T-helper 2 cell treated with Interferon-gamma antibody and Interleukin-4, amounts not matched to agents 5 μg/mL and 100 μg/mL, for 36 hours (primary cell): ENCODE measurements around the gene ITPR2.
"Not testable (repeated sequence)": the region's sequence is repeated elsewhere in the genome, so short reads cannot be mapped to it uniquely, and the experiment has no call there.

ENCODE experiments used
- DNase-seq: peaks from one replicate; pipeline ENCODE4 v3.0.0; 2021; ENCODE audit warnings: low spot score
- H3K27ac Mint-ChIP-seq: one replicate; pipeline ENCODE4 v1.8.0; 2021; ENCODE audit warnings: mild to moderate bottlenecking, mixed read lengths
- H3K27me3 Mint-ChIP-seq: one replicate; pipeline ENCODE4 v1.8.0; 2021; ENCODE audit warnings: low read depth, mixed read lengths
- H3K36me3 Mint-ChIP-seq: one replicate; pipeline ENCODE4 v1.8.0; 2021; ENCODE audit warnings: low read depth, mixed read lengths
- H3K4me1 Mint-ChIP-seq: one replicate; pipeline ENCODE4 v1.8.0; 2021; ENCODE audit warnings: low read depth, mixed read lengths
- H3K4me3 Mint-ChIP-seq: one replicate; pipeline ENCODE4 v1.8.0; 2022; ENCODE audit warnings: mild to moderate bottlenecking, moderate library complexity, mixed read lengths
- H3K9me3 Mint-ChIP-seq: one replicate; pipeline ENCODE4 v1.8.0; 2021; ENCODE audit warnings: mixed read lengths

The ITPR2 gene

DNA sequence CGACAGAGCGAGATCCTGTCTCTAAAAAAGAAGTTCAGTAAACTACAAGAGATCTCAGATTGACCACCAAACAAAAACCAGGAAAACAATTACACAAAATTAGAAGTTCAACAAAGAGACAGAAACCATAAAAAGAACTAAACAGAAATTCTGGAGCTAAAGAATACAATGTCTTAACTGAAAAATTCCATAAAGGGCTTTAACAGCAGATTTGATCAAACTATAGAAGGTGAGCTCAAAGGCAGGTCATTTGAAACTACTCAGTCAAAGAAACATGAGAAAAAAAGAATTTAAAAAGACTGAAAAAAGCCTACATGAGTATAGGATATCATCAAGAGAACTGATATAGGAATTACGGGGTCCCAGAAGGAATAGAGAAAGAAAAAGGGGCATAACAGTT lies 71.2 kb downstream of the ITPR2 start:
- H3K9me3 Mint-ChIP-seq = peaks cover 61% of the 10 kb centered on the region

DNA sequence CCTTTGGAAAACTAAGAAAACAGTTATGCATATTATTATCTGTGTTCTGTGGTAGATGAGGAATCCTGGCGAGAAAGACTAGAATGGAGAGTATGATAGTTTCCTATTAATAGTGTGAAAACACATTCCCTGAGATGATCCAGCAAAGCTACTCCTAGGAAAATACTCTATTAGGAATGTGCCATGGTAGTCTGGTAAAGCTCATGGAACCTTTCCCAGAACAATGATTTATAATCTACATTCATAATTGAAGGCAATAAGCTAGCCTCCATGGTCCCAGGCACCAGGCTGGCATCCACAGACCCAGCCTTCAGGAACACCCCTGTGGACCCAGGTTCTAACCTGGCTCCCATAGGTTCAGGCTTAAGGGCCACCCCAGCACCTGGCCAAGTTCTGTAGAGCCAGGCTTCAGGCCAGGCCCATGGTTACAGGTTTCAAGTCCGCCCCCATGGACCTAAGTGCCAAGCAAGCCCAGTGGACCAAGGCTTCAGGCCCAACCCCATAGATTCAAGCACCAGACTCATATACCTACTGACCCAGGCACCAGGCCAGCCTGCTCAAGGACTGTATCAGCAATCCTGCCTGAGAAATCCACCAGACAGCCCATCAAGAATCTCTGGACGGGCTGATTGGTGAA lies 72.2 kb downstream of the ITPR2 start:
- Mint-ChIP-seq H3K27ac (no peak overlapping the region), H3K4me3 (no peak overlapping the region), H3K9me3 (peaks cover 70% of the 10 kb centered on the region), H3K36me3 (peaks cover 21% of the 10 kb centered on the region), H3K27me3 (no peaks in the 10 kb centered on the region), H3K4me1 (no peaks in the 10 kb centered on the region)
- no peak for DNase-seq

More for the DNA sequence above, 71.2 kb downstream of the ITPR2 start:
- Mint-ChIP-seq H3K27ac (no peak overlapping the region), H3K36me3 (peaks cover 23% of the 10 kb centered on the region), H3K4me1 (no peaks in the 10 kb centered on the region), H3K27me3 (no peaks in the 10 kb centered on the region), H3K4me3 (no peak overlapping the region)
- DNase-seq = no peak

DNA sequence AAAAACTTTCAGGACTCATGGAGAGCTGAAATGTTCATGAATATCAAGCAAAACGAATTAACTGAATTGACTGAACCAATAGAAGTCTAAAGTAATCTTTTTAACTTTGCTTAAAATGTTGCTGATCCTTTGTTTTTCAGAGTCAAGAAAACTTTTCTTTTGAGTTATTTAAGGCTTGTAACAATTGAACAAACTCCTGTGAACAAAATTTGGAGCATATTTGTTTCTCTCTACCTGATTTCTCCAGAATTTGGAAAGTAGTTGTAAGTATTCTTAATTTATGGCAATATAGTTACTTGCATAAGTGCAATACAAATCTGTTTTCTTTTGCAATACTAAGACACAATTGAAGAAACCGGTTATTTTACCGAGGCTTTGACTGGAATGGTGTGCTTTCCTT lies 77.6 kb downstream of the ITPR2 start:
- Mint-ChIP-seq H3K36me3 (peaks cover 13% of the 10 kb centered on the region), H3K9me3 (peaks cover 56% of the 10 kb centered on the region)
- not testable (repeated sequence) for H3K4me1 Mint-ChIP-seq, H3K27me3 Mint-ChIP-seq, H3K27ac Mint-ChIP-seq, H3K4me3 Mint-ChIP-seq, DNase-seq

DNA sequence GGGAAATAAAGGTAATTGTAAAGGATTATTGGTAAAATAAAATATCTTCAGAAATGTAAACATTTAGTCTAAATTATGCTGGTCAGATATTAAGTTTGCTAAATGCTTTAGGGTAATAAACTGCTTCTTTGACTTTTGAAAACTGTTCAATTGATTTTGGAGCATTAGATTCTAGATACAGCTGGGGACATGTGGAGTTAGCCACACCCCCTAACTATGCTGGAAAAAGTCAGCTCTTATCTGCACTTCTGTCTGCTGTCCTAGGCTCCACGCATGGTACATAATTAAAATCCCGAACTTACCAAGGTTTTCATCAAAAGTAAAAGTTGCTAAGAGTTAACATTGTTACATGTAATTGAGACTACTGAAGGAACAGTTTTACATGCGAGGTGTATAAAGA lies 78.8 kb downstream of the ITPR2 start:
- no peak for DNase-seq
- peaks cover 13% of the 10 kb centered on the region for H3K36me3 Mint-ChIP-seq
- no peak overlapping the region for H3K27ac Mint-ChIP-seq
- H3K4me3 Mint-ChIP-seq = no peak overlapping the region
- peaks cover 44% of the 10 kb centered on the region for H3K9me3 Mint-ChIP-seq
- peaks cover 14% of the 10 kb centered on the region for H3K4me1 Mint-ChIP-seq
- H3K27me3 Mint-ChIP-seq = no peaks in the 10 kb centered on the region

DNA sequence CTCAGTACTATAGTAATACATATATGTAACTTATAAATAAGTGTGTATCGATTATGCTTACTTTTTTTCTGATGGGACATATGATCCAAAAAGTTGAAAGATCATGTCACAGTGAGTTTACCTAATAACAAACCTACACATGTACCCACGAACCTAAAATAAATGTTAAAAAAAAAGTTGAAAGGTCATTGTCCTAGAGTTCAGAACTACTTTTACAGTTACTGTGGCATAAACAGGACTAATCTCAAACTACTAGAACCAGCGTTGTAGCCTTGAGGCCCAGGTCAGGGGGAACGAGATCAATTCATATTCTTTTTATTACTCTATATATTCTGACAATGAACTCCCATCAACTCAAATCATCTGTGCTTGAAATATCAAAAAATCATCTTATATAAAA lies 81.8 kb downstream of the ITPR2 start:
- H3K27me3 Mint-ChIP-seq = no peaks in the 10 kb centered on the region
- peaks cover 39% of the 10 kb centered on the region for H3K4me1 Mint-ChIP-seq
- DNase-seq = no peak
- peaks cover 13% of the 10 kb centered on the region for H3K36me3 Mint-ChIP-seq
- peaks cover 18% of the 10 kb centered on the region for H3K9me3 Mint-ChIP-seq
- no peak overlapping the region for H3K4me3 Mint-ChIP-seq
- no peak overlapping the region for H3K27ac Mint-ChIP-seq

DNA sequence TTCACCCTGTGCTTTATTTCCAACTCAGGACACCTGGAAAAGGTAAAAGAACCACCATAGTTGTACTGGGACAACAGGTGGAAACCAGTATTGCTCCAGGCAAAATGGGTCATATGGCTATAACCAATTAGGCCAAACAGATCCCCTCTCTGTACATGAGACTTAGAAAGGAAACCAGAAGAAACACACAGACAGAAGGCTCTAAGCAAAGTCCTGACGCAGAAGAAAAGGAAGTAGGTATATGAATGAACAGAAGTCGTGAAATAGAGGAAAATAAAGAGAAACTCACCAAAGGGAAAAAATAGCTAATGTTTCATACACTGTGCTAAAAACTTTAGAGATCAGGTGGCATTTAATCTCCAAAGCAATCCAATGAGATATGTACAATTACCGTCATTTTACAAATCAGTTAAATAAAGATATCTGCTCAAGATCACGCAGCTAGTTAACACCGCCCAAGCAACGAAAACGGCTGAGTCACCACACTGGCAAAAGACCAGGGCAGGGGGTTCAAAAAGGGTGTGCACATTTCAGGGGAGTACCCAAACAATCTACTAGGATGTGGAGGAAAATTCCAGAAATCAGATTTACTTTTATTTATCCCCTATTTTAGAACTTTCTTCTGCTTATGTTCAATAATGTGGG lies 82.3 kb downstream of the ITPR2 start:
- no peak for DNase-seq
- no peaks in the 10 kb centered on the region for H3K27me3 Mint-ChIP-seq
- H3K4me1 Mint-ChIP-seq = peaks cover 43% of the 10 kb centered on the region
- H3K4me3 Mint-ChIP-seq = peak overlapping the region; percentile 24
- H3K9me3 Mint-ChIP-seq = peaks cover 13% of the 10 kb centered on the region
- H3K36me3 Mint-ChIP-seq = peaks cover 13% of the 10 kb centered on the region
- peak overlapping the region; percentile 2 for H3K27ac Mint-ChIP-seq

DNA sequence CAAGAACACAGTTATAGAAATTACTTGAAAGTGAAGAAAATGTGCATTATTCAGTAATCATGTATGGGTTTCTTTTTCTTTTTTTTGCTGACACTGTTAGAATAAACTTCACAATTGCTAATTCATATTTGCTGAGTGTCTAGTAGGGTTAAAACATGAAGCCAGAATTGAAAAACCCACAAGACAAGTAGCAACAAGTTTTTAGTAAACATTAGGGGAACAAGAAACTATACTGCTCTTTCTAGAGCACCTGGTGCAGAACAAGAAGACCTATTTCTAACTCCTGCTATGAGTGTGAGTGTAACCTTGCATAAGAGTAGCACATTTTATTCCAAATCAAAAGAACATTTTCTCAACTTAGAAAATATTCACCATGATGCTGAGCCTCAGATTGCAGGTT lies 83.2 kb downstream of the ITPR2 start:
- peaks cover 43% of the 10 kb centered on the region for H3K4me1 Mint-ChIP-seq
- peak overlapping the region; percentile 7 for H3K4me3 Mint-ChIP-seq
- no peak overlapping the region for H3K27ac Mint-ChIP-seq
- H3K36me3 Mint-ChIP-seq = peaks cover 13% of the 10 kb centered on the region
- H3K9me3 Mint-ChIP-seq = peaks cover 11% of the 10 kb centered on the region
- H3K27me3 Mint-ChIP-seq = no peaks in the 10 kb centered on the region
- no peak for DNase-seq

DNA sequence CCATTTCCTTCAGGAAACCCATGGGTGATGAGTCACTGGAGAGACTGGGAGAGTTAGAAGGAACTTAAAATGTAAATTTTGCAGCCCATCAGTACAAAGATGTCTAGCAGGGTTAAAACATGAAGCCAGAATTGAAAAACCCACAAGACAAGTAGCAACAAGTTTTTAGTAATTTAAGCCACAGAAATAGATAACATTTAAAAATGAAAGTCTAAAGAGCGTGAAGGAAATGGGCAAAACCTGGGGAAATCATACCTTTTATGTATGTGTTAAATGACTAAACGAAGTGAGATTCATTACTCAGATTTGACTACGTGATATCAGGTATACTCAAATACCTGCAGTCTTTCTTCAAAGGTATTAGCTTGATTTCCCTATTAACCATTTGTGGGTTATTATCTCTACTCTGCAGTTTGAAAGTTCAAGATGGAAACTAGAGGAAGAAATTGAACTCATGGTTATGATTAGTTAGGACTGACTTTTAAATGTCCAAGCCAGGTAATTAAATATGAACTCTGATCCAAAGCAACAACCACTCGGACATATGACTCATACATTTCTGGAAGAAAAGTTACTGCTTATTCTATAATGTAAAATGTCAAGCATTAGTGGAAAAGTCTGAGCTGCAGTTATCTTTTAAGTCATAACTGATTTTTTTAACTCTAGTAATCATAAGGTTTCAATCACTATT lies 84.1 kb downstream of the ITPR2 start:
- Mint-ChIP-seq H3K9me3 (peaks cover 4% of the 10 kb centered on the region), H3K4me1 (peaks cover 45% of the 10 kb centered on the region), H3K27me3 (no peaks in the 10 kb centered on the region), H3K36me3 (peaks cover 11% of the 10 kb centered on the region), H3K4me3 (peak overlapping the region; percentile 67), H3K27ac (peak overlapping the region; percentile 64)
- peak; percentile 27 for DNase-seq

DNA sequence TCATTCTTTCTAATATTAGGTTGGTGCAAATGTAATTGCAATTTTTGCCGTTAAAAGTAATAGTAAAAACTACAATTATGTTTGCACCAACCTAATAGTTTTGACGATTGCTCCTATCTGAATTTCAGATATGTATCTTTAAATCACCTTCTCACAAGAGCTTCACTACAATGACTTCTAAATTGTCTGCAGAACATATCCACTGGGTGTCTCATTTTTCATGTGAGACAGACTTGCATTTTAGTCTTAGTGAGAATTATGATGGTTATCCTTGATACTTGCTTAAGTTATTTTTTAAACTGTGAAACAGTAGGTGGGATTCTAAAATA lies 84.6 kb downstream of the ITPR2 start:
- no peak for DNase-seq
- H3K4me1 Mint-ChIP-seq = peaks cover 45% of the 10 kb centered on the region
- H3K9me3 Mint-ChIP-seq = peaks cover 2% of the 10 kb centered on the region
- H3K4me3 Mint-ChIP-seq = peak overlapping the region; percentile 67
- H3K36me3 Mint-ChIP-seq = peaks cover 9% of the 10 kb centered on the region
- H3K27ac Mint-ChIP-seq = peak overlapping the region; percentile 64
- no peaks in the 10 kb centered on the region for H3K27me3 Mint-ChIP-seq

DNA sequence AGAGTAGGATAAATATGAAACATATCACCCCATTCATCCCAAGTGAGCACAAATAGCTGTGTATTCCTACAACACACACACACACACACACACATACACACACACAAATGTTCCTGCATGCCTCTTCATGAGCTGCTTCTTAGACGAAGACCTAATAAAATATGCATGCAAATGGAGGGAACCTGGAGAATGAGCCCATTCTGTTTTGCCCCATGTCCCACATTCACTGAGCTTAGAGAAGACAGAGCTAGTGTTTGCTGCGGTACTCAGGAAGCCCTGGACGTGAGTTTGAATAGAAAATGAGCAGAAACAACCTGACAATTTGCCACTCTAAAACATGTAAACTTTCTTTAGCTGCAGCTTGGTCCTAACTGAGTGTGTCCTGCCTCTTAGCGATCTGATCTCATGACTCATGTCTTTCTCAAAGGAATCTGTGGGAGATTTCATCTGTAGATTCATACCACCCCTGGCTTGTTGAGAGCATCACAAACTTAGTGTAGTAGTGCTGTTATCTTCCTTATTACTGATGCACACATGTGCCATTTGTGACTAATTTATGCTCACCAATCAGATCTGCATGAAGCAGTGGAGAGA lies 86.8 kb downstream of the ITPR2 start:
- Mint-ChIP-seq H3K27me3 (no peaks in the 10 kb centered on the region), H3K36me3 (peaks cover 4% of the 10 kb centered on the region), H3K4me3 (no peak overlapping the region), H3K9me3 (no peaks in the 10 kb centered on the region), H3K27ac (no peak overlapping the region), H3K4me1 (peaks cover 49% of the 10 kb centered on the region)
- DNase-seq = peak; percentile 26

DNA sequence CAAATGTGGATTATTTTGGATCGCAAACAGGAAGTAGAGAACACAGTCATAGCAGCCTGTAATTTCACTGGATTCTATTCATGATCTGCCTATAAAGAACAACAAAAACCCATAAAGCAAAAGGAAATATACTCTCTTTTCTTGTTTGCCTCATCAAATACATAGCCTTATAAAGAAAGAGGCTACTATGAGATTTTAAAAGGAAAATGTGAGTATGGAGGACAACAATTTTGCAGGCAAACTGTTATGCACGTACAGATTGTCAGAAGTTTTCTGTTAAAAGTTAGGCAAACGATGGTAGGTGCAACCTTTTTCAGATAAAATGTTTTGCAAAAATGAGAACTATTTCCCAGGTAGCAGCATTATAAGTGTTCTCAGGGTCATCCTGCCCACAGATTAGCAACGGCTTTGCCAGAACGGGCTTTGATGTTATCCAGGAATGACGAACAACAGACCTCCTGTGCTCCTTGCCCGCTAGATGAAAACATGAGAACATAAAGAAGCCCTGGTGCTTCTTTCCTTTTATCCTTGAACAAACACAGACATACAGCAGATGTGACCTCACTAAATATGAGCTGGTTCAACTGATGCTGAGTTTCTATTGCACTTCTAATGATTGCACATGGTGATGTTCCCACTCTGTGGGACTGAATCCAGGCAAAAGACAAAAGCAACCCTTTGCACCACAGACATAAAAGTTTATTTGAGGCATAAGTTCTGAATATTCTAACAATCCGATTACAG lies 88.1 kb downstream of the ITPR2 start:
- H3K9me3 Mint-ChIP-seq = peaks cover 6% of the 10 kb centered on the region
- H3K4me1 Mint-ChIP-seq = peaks cover 40% of the 10 kb centered on the region
- H3K36me3 Mint-ChIP-seq = no peaks in the 10 kb centered on the region
- no peaks in the 10 kb centered on the region for H3K27me3 Mint-ChIP-seq
- DNase-seq = no peak
- no peak overlapping the region for H3K4me3 Mint-ChIP-seq
- no peak overlapping the region for H3K27ac Mint-ChIP-seq

DNA sequence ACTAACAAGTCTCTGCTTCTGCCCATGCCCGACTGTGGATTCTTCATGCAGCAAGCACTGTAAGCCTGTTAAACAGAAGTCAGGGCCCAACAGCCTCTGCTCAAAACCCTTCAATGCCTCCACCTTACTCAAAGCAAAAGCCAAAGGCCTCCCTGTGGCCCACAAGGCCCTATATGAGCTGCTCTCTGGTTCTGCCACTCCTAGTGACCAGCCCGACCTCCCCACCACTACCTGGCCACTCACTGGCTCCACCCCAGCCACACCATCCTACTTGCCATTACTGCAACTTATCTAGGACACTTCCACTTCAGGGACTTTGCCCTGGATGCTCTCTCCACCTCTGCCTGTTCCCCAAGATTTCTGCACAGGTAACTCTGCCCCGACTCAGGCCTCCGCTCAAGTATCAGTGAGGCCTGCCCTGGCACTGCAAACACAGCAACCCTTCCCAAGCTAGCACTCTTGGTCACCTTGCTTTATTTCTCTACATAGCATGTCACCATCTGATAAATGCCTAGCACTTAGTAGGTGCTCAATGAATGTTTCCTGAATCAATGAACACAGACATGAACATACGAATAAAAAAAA lies 88.9 kb downstream of the ITPR2 start:
- no peak overlapping the region for H3K27ac Mint-ChIP-seq
- H3K36me3 Mint-ChIP-seq = no peaks in the 10 kb centered on the region
- no peaks in the 10 kb centered on the region for H3K27me3 Mint-ChIP-seq
- H3K4me3 Mint-ChIP-seq = no peak overlapping the region
- H3K4me1 Mint-ChIP-seq = peaks cover 35% of the 10 kb centered on the region
- peaks cover 11% of the 10 kb centered on the region for H3K9me3 Mint-ChIP-seq
- no peak for DNase-seq

DNA sequence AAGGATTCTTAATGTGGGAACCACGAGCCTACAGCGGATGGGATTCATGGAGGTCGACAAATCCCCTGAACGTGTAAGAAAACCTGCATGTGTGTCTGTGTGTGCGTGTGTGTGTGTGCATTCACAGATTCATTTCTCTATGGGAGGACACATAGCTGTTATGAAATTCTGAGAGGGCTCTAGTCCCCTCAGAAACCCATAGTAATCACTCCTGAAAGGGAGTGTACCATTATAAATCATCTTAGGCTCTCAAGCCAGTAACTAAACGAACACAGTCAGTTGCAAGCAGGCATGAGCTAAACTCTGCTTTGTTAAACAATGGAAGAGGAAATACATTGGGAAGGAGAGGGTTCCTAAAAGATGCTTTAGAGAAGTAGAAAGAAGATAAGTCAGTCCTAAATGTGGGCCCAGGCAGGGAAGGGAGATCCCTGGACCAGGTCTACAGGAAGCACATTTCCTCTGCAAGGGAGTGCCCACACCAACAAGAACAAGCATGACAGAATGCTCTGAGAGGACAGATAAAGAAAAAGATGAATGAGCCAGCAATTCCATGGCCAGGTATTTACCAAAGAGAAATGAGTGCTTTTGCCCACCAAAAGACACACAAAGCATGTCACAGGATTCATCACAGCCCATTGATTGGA lies 91.3 kb downstream of the ITPR2 start:
- Mint-ChIP-seq H3K27me3 (no peaks in the 10 kb centered on the region), H3K36me3 (no peaks in the 10 kb centered on the region), H3K27ac (no peak overlapping the region), H3K9me3 (peaks cover 19% of the 10 kb centered on the region), H3K4me1 (peaks cover 16% of the 10 kb centered on the region), H3K4me3 (no peak overlapping the region)
- DNase-seq = no peak
